GM23248 (cell line): ENCODE results near the gene GCNT3. TPM values are rescaled to one million over a fixed set of nuclear protein-coding genes. Genes with fewer than 3 reads are reported as not detected.

Experiments used
- DNase-seq: peaks from one replicate; pipeline ENCODE4 v3.0.0-alpha.2; 2015
- H2AFZ ChIP-seq: fragments of 200-600 bp; sonication (generic); 2 replicates; pipeline ENCODE4 v1.6.1; 2016; ENCODE audit warnings: antibody characterized with exemption
- H3F3A ChIP-seq: fragments of 200-600 bp; sonication (generic); 2 replicates; pipeline ENCODE4 v1.6.1; 2016; ENCODE audit warnings: mild to moderate bottlenecking, antibody characterized with exemption, mixed run types; ENCODE audit not compliant: insufficient read depth
- H3K27ac ChIP-seq: fragments of 200-600 bp; sonication (generic); 2 replicates; pipeline ENCODE4 v1.5.1; 2016; ENCODE audit warnings: mild to moderate bottlenecking
- H3K27me3 ChIP-seq: fragments of 200-600 bp; sonication (generic); replicated peaks from 2 replicates; pipeline ENCODE4 v1.6.1; 2016; ENCODE audit warnings: mild to moderate bottlenecking; ENCODE audit not compliant: insufficient read depth
- H3K36me3 ChIP-seq: fragments of 200-600 bp; sonication (generic); 2 replicates; pipeline ENCODE4 v1.6.1; 2016; ENCODE audit warnings: low read depth, mild to moderate bottlenecking
- H3K4me1 ChIP-seq: fragments of 200-600 bp; sonication (generic); 2 replicates; pipeline ENCODE4 v1.6.1; 2016; ENCODE audit warnings: mild to moderate bottlenecking; ENCODE audit not compliant: insufficient read depth
- H3K4me2 ChIP-seq: fragments of 200-600 bp; sonication (generic); one replicate; pipeline ENCODE4 v1.6.1; 2016; ENCODE audit warnings: mild to moderate bottlenecking; ENCODE audit not compliant: unreplicated experiment
- H3K4me3 ChIP-seq: fragments of 200-600 bp; sonication (generic); 2 replicates; pipeline ENCODE4 v1.5.1; 2016; ENCODE audit warnings: mild to moderate bottlenecking
- H3K79me2 ChIP-seq: fragments of 200-600 bp; sonication (generic); 2 replicates; pipeline ENCODE4 v1.6.1; 2016; ENCODE audit warnings: mild to moderate bottlenecking; ENCODE audit not compliant: insufficient read depth
- H3K9ac ChIP-seq: fragments of 200-600 bp; sonication (generic); 2 replicates; pipeline ENCODE4 v1.6.1; 2016; ENCODE audit warnings: mild to moderate bottlenecking
- H3K9me2 ChIP-seq: fragments of 200-600 bp; sonication (generic); 2 replicates; pipeline ENCODE4 v1.6.1; 2016; ENCODE audit warnings: mixed run types, mild to moderate bottlenecking, moderate library complexity; ENCODE audit not compliant: insufficient read depth
- H3K9me3 ChIP-seq: fragments of 200-600 bp; sonication (generic); one replicate; pipeline ENCODE4 v1.6.1; 2017; ENCODE audit warnings: low read depth
- H4K20me1 ChIP-seq: fragments of 200-600 bp; sonication (generic); 2 replicates; pipeline ENCODE4 v1.6.0; 2016; ENCODE audit not compliant: insufficient read depth
- EZH2 ChIP-seq: fragments of 200-600 bp; sonication (generic); IDR thresholded peaks from 2 replicates; pipeline ENCODE4 v1.6.1; 2018; ENCODE audit warnings: antibody characterized with exemption, mild to moderate bottlenecking; ENCODE audit not compliant: insufficient read depth, poor library complexity, severe bottlenecking
- EZH2phosphoT487 ChIP-seq: fragments of 200-600 bp; sonication (generic); IDR thresholded peaks from 2 replicates; pipeline ENCODE4 v1.6.1; 2018; ENCODE audit warnings: antibody characterized with exemption, moderate library complexity, mild to moderate bottlenecking, low read depth; ENCODE audit not compliant: insufficient read depth
- WGBS, 2 experiments: methylation state at CpG; one replicate each; pipeline ENCODE4 v1.1.6; 2015 to 2017; ENCODE audit warnings: low lambda C conversion rate in 2 of 2, low coverage in 1 of 2; ENCODE audit errors: missing lambda C conversion rate in 2 of 2; 5-methylcytosine and 5-hydroxymethylcytosine counted together
- in situ Hi-C: fragments of 300-500 bp; cut with MboI; formaldehyde crosslinking; loops from 2 replicates; pipeline ENCODE4 v1.15.0; 2020
- polyA plus RNA-seq: library from polyadenylated mRNA; unstranded; fragments of >200 nt; fragmentation: Nextera tagmentation; extraction: Ambion mirVana; gene quantifications from 2 replicates; pipeline ENCODE4 v1.2.1, GENCODE V29; 2016
- total RNA-seq: library from RNA; depleted of rRNA; stranded (reverse); fragments of >200 nt; shearing (Covaris generic); gene quantifications from 2 replicates; pipeline ENCODE4 v1.2.3, GENCODE V29; 2014

Gene GCNT3
- total and polyA plus RNA-seq, 2 experiments from 2014 or later: not detected

DNA sequence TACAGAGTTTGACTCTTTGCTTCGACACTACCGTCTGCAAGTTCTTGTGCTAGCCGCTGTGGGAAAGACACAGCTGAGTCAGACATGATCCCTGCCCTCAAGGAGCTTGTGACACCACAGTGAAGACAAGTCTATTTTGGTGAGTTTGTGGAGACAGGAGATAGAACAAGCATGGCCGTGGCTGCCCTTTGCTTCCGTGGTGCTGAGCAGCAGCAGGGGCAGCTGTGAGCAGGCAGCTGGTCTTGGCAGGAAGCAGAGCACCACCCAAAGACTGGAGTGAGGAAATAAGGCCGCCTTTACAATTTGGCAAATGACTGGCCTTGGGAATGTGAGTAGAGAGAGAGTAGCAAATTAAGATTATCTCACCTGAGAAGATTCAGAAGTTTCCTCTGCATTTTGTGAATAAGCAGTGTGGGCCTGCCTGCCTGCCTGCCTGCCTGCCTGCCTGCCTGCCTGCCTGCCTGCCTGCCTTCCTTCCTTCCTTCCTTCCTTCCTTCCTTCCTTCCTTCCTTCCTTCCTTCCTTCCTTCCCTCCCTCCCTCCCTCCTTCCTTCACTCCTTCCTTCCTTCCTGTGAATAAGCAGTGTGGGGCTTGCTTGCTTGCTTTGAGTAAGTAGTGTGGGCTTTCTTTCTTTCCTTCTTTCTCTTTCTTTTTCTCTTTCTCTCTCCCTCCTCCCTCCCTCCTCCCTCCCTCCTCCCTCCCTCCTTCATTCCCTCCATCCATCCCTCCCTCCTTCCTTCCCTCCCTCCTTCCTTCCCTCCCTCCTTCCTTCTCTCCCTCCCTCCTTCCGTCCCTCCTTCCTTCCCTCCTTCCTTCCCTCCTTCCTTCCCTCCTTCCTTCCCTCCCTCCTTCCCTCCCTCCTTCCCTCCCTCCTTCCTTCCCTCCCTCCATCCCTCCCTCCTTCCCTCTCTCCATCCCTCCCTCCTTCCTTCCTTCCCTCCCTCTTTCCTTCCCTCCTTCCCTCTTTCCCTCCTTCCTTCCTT, 1.6 kb upstream of the GCNT3 start:
- H3K27me3 ChIP-seq: peaks cover 4% of the 10 kb centered on the region; the same call in 1 of the 2 replicates
- H3K79me2 ChIP-seq: no peaks in the 10 kb centered on the region
- H3K4me2 ChIP-seq: no peak overlapping the region
- H3K27ac ChIP-seq: no peak overlapping the region
- H3K9me3 ChIP-seq: no peaks in the 10 kb centered on the region
- TF ChIP-seq EZH2 (no peak), EZH2phosphoT487 (no peak)
- no peaks in the 10 kb centered on the region for H3K36me3 ChIP-seq
- H2AFZ ChIP-seq: no peak overlapping the region
- 66 to 71% methylated on average over 7 of the region's 7 CpGs for WGBS, 2 experiments
- no peaks in the 10 kb centered on the region for H4K20me1 ChIP-seq
- H3K9ac ChIP-seq: no peak overlapping the region
- H3F3A ChIP-seq: no peaks in the 10 kb centered on the region
- H3K9me2 ChIP-seq: no peaks in the 10 kb centered on the region
- no peaks in the 10 kb centered on the region for H3K4me1 ChIP-seq
- peak; percentile 8 for DNase-seq
- in situ Hi-C loops: no loop called here
- H3K4me3 ChIP-seq: no peak overlapping the region

DNA sequence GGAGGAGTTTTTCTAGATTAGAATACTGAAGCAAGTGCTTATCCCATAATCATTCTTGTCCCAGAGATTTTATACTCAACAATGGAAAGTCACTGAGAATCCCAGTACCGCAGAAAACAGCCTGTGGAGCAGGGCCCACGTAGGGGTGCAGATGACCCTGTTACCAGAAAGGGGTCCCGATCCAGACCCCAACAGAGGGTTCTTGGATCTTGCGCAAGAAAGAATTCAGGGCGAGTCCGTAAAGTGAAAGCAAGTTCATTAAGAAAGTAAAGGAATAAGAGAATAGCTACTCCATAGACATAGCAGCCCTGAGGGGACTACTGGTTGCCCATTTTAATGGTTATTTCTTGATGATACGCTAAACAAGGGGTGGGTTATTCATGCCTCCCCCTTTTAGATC, 2.6 kb downstream of the GCNT3 start:
- in situ Hi-C loops: no loop called here
- no peak for DNase-seq
- no peaks in the 10 kb centered on the region for H3K36me3 ChIP-seq
- no peaks in the 10 kb centered on the region for H3K9me3 ChIP-seq
- H3K4me2 ChIP-seq: no peak overlapping the region
- H3K4me3 ChIP-seq: no peak overlapping the region
- H3K27ac ChIP-seq: no peak overlapping the region
- peaks cover 31% of the 10 kb centered on the region for H3K27me3 ChIP-seq
- TF ChIP-seq EZH2phosphoT487 (no peak), EZH2 (no peak)
- no peaks in the 10 kb centered on the region for H3K79me2 ChIP-seq
- WGBS, 2 experiments: 70 to 72% methylated on average over 7 of the region's 7 CpGs
- no peaks in the 10 kb centered on the region for H4K20me1 ChIP-seq
- no peak overlapping the region for H3K9ac ChIP-seq
- no peaks in the 10 kb centered on the region for H3K4me1 ChIP-seq
- no peaks in the 10 kb centered on the region for H3F3A ChIP-seq
- no peaks in the 10 kb centered on the region for H3K9me2 ChIP-seq
- no peak overlapping the region for H2AFZ ChIP-seq

DNA sequence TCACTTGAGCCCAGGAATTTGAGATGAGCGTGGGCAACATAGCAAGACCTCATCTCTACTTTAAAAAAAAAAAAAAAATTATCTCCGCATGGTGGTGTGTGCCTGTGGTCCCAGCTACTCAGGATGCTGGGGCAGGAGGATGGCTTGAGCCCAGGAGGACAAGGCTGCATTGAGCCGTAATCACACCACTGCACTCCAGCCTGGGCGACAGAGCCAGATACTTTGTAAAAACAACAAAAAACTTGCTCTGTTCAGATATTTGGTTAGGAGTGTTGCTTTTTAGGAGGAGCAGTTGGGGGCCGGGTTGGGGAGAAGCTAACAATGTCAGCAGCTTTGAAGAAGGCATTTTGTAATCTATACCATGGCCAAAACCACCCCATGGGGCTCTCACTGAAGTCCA, 4.1 kb downstream of the GCNT3 start:
- Histone ChIP-seq H3K36me3 (no peaks in the 10 kb centered on the region), H3K9ac (no peak overlapping the region), H4K20me1 (no peaks in the 10 kb centered on the region), H3K27me3 (peaks cover 35% of the 10 kb centered on the region), H3K4me1 (no peaks in the 10 kb centered on the region), H3F3A (no peaks in the 10 kb centered on the region), H3K9me2 (no peaks in the 10 kb centered on the region), H3K4me3 (no peak overlapping the region), H3K27ac (no peak overlapping the region), H3K4me2 (no peak overlapping the region), H3K79me2 (no peaks in the 10 kb centered on the region), H3K9me3 (no peaks in the 10 kb centered on the region), H2AFZ (no peak overlapping the region)
- DNase-seq: no peak
- WGBS, 2 experiments: 73 to 77% methylated on average over 5 of the region's 5 CpGs
- in situ Hi-C loops: no loop called here
- no peak for TF ChIP-seq EZH2phosphoT487
- TF ChIP-seq EZH2: no peak

DNA sequence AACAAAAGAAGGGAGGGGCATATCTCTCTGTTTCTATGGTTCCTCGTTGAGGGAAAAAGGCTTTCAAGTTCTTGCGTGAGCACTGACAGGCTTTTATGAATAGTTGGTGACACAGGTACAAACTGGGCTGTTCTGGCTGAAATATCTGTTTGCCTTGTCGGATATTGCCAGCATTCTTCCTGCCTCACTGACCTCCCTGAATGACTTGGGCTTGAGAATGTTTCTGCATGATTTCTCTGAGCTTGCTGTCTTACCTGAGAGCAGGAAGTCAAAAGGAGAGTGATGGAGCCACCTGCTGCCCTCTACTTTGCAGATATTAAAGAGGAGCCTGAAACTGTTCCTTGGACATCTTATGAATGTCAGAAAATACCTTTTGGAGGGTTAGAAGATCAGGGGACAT, 4.8 kb downstream of the GCNT3 start:
- 63% methylated on average over 3 of the region's 3 CpGs for WGBS, 2 experiments
- H3K4me2 ChIP-seq: no peak overlapping the region
- H3K4me1 ChIP-seq: no peaks in the 10 kb centered on the region
- no peak overlapping the region for H3K9ac ChIP-seq
- no peaks in the 10 kb centered on the region for H3F3A ChIP-seq
- H2AFZ ChIP-seq: no peak overlapping the region
- no peaks in the 10 kb centered on the region for H3K9me2 ChIP-seq
- DNase-seq: no peak
- H3K4me3 ChIP-seq: no peak overlapping the region
- no peaks in the 10 kb centered on the region for H3K36me3 ChIP-seq
- no peak overlapping the region for H3K27ac ChIP-seq
- no peak for TF ChIP-seq EZH2
- no peak for TF ChIP-seq EZH2phosphoT487
- in situ Hi-C loops: no loop called here
- H3K27me3 ChIP-seq: peaks cover 35% of the 10 kb centered on the region
- no peaks in the 10 kb centered on the region for H3K9me3 ChIP-seq
- no peaks in the 10 kb centered on the region for H3K79me2 ChIP-seq
- H4K20me1 ChIP-seq: no peaks in the 10 kb centered on the region
